ENCODE results near the gene OR10V1. TPM values are rescaled to one million over a fixed set of nuclear protein-coding genes. Genes with fewer than 3 reads are reported as not detected.

OR10V1 gene
- total and polyA plus RNA-seq, 9 of the 15 experiments (the other 6 are each of a cell fraction or from before 2014, with no cell fraction given): not detected

- TF ChIP-seq MECOM (CRISPR knock-in tag; IDR thresholded peaks at IDR 0.05) (0 out of 2 replicates have a peak, but pooled peaks have one; percentile 39), MEF2A (IDR thresholded peaks at IDR 0.05; ENCODE audit: control insufficient read depth, low read depth, low read length) (peak; percentile 28; the same call in 1 of the 2 replicates), ZBTB12 (CRISPR knock-in tag; IDR thresholded peaks at IDR 0.05) (0 out of 2 replicates have a peak, but pooled peaks have one; percentile 19), POLR2AphosphoS2 (IDR thresholded peaks at IDR 0.05; ENCODE audit: low read length) (no peak), ADNP (tag; IDR thresholded peaks at IDR 0.05) (peak; percentile 61; the same call in 1 of the 2 replicates), EP300 (IDR thresholded peaks at IDR 0.05; ENCODE audit: low read length) (peak; percentile 96), ID3 (CRISPR knock-in tag; IDR thresholded peaks at IDR 0.05) (no peak), ID3 (tag; IDR thresholded peaks at IDR 0.05) (peak; percentile 41; the same call in 1 of the 2 replicates), POU5F1 (IDR thresholded peaks at IDR 0.05; ENCODE audit: borderline replicate concordance, low read depth, low read length, partially characterized antibody) (no peak), FOXJ2 (tag; IDR thresholded peaks at IDR 0.05) (0 out of 2 replicates have a peak, but pooled peaks have one; percentile 73), ZFPM2 (CRISPR knock-in tag; IDR thresholded peaks at IDR 0.05) (no peak), CREM (IDR thresholded peaks at IDR 0.05; ENCODE audit: low read depth) (peak; percentile 71)
Observed at GRCh38 chr11:59706518-59707285, 6.9 kb downstream of the OR10V1 start (continued).
